GM18870 (cell line): ENCODE measurements around the gene MORN1.
"Not testable (repeated sequence)": the region's sequence is repeated elsewhere in the genome, so short reads cannot be mapped to it uniquely, and the experiment has no call there.

Source experiments
- ATAC-seq: cut with Tn5 transposase; IDR thresholded peaks from one replicate; pipeline ENCODE4 v1.9.1; 2021; ENCODE audit warnings: moderate library complexity; ENCODE audit not compliant: unreplicated experiment

The MORN1 gene

DNA sequence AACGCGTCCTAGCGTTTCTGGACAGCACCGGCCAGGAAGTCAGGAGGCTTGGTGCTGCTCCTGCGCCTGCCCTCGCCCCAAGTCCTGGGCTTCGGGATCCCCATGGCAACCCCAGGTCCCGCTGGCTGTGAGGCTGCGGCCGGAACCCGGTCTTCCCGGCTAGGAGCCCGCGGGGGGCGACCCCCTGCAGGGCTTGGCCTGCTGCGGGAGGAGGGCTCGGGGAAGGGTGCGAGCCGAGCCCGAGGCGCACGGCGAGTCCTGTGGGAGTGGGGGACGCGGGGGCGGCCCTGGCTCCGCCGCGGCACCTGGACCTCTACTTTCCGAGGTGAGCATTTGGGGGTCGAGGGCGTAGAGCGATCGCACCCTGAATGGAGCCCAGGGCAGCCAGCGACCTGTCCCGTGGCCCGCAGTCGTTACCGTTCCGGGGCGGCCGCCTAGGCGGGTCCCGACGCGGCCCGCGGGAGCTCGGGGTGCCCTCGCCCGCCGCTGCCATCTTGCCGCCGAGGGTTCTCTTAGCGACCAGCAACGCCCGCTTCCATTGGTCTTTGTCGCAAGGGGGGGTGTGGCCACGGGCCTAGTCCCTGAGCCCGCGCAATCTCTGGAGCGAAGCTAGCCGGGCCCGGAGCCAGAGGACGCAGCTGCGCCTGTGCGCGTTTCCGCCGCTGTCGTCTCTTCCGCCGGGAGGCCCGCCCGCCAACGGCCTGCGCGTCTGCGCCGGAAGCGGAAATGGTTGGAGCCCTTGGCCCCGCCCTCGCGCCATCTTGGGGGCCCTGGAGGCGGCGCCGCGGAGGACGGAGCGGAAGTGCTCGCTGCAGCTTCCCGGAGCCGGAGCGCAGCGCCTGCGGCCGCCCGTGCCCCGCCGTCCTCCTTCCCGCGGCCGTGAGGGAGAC lies at the start of gene MORN1, which contains the start of gene RER1:
TSS of gene MORN1 (minus strand) at position 514 of the 890 bp plus-strand sequence. CDS start at position 493, 21 bp downstream.
TSS of gene RER1 (plus strand) at position 801 of the 890 bp plus-strand sequence. CDS start 3,950 bp downstream, outside the sequence.
- peak; percentile 79 for ATAC-seq

DNA sequence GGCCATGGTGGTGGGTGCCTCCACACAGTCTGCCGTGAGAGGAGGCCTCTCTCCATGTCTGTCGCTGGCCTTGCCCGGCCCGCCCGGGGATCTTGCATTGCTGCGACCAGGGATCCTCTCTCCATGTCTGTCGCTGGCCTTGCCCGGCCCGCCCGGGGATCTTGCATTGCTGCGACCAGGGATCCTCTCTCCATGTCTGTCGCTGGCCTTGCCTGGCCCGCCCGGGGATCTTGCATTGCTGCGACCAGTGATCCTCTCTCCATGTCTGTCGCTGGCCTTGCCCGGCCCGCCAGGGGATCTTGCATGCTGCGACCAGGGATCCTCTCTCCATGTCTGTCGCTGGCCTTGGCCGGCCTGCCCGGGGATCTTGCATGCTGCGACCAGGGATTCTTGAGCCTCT lies 49.0 kb upstream of the MORN1 start:
- not testable (repeated sequence) for ATAC-seq

DNA sequence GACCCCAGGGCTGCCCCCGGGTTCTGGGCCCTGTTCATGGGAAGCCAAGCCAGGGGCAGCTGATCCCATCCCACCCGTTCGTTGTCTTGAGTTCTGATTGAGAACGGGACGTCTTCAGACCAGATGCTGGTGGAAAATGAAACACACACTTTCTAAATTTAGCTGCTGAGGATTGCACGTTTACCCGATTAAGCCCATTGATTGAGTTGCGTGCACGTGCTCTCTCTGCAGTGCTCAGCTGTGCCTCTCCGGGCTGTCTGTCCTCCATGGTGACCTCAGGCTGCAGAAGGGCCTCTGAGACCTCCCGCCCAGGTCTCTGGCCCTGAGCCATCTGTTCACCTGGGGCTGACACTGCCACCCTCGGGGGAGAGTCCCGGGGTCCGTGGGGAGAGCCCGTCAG lies 48.0 kb upstream of the MORN1 start:
- no peak for ATAC-seq

- no peak for ATAC-seq
These were observed 47.3 kb upstream of the MORN1 start for GRCh38 chr1:2438641-2439040.

DNA sequence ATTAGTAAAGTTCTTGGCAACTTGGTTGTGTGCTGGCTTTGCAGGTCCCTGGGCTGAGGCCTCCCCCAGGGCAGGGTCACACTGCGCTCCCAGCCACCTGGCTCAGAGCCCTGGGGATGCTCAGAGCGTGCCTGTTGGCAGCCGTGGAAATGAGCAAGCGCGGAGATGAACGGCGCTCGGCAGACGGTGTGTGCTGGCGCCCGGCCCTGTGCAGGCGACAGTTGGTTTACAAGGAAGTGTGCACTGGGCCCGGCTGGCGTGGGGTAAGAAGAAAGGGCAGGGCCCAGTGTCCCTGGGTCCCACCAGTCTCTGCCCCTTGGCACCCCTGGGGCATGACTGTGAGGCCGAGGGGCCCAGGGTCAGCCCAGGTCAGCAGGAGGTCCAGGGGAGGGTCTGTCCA lies 46.7 kb upstream of the MORN1 start:
- ATAC-seq: no peak

GRCh38 chr1:2437617-2438016 lies 46.3 kb upstream of the MORN1 start:
- no peak for ATAC-seq

- no peak for ATAC-seq
These were observed 45.5 kb upstream of the MORN1 start for GRCh38 chr1:2436876-2437275.

GRCh38 chr1:2435746-2436355 lies 44.5 kb upstream of the MORN1 start:
- no peak for ATAC-seq

DNA sequence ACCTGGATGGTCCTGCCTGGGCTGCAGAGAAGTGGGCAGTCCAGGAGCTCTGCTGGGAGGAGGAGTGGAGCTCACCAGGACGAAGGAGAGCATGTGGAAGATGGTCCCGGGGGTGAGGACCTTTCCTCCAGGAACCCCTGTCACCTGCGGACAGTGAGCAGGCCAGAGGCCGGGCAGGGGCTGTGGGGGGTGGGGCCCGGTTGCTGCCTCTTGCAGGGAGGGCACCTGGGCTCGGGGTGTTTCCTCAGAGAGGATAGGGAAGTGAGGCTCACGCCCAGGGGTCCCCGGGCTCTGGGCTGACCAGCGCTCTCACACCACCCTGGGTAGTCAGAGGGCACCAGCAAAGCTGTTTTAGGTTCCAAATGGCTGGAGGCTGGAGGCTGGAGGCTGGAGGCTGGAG lies 43.7 kb upstream of the MORN1 start:
- no peak for ATAC-seq

DNA sequence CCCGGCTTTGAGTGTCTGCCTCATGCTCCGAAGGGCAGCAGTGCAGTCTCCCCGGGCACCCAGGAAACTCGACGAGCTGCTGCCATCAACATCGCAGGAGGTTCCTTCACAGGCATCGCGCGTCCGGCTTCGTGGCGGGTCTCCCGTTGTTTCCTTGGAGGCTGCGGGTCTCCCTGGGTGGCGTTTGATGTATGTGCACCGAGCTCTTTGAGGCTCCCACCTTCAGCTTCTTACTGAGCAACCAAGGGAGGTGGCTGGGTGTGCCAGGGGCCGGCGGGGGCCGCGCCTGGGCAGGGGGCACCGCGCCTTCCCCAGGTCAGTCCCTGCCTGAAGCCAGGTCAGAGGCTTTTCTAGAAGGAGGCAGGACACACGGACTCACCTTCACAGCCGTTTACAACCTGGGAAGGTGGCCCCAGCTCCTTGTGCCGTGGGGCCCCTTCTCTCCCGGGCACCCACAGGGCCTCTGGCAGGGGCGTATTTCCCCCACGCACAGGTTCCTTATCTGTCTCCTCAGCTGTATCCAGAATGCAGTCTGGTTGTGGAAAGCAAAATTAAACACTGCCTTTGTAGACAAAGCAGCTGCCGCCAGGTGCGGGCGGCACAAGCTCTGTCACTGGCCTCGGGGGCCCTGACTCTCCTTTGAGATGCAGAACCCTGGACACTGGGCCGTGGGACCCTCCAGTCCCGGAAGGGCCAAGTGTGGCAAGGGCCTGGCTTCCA lies 42.7 kb upstream of the MORN1 start:
- no peak for ATAC-seq

DNA sequence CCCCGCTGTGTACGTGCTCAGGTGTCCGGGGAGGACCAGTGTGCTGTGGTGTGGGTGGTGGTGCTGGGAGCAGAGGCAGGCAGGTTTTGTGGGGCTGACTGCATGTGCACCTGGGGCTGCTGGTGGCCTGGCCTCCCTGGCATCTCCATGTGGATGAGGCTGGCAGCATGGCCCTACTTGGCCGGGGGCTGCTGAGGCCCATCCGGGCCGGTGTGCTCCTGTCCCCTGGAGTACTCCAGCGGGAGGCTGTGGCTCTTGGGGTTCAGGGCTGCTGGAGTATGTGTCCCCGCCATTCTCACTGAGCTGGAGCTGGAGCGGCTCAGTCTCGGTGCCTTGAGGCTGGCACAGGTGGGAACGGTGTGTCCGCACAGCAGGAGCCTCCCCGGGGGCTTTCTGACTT lies 41.8 kb upstream of the MORN1 start:
- ATAC-seq: no peak

DNA sequence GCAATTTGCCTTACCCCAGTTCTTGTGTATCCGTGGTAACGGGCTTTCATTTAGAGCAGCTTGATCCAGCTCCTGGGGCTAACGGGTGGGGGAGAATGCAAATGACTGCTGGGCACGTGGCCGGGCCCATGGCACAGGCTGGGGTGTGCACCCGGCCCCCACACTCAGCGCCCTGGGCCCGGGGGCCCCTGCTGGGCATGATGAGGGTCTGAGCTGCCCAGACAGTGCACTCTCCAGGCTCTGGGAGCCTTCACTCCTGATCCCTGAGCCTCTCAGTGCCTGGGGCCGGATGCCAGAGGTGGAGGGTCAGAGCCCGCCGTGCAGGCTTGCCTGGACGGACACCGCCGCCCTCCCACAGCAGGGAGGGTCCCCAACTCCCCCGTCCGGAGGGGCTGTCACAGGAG lies 41.1 kb upstream of the MORN1 start:
- ATAC-seq: no peak

DNA sequence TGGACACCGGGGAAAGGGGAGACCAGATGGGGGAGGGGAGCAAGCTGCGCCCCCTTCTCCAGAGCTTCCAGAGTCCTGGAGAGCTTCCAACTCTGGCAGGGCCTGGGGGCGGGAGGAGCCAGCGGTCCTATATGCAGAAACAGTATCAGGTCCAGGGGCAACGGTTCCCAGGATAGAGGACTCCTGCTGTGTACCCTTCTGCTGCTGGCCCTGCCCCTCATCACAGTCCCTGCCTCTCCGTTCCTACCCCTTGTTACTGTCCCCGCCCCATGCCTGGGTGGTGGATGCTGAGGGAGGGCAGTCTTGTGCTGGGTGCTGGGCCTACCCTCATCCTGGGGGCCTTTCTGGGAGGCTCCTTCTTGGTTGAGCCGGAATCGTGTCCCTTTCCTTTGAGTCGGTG lies 40.2 kb upstream of the MORN1 start:
- no peak for ATAC-seq

GRCh38 chr1:2431103-2431502 lies 39.7 kb upstream of the MORN1 start:
- no peak for ATAC-seq

DNA sequence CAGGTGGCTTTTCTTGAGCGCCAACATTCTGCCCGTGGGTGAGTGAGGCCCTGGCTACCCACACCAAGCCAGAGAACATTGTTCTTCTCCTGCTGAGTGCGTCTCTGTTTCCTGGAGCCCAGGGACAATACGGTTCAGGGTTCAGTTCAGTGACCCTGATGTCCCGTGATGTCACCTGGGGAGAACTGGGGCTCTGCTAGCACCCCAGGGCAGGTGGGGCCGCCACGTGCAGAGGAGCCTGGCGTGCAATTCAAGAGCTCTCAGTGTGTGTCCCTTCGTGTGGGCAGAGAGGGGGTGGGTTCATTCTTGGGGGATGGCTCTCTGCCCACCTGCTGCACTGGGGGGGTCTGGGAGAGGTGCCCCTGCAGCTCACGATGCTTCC lies 39.2 kb upstream of the MORN1 start:
- ATAC-seq: no peak

DNA sequence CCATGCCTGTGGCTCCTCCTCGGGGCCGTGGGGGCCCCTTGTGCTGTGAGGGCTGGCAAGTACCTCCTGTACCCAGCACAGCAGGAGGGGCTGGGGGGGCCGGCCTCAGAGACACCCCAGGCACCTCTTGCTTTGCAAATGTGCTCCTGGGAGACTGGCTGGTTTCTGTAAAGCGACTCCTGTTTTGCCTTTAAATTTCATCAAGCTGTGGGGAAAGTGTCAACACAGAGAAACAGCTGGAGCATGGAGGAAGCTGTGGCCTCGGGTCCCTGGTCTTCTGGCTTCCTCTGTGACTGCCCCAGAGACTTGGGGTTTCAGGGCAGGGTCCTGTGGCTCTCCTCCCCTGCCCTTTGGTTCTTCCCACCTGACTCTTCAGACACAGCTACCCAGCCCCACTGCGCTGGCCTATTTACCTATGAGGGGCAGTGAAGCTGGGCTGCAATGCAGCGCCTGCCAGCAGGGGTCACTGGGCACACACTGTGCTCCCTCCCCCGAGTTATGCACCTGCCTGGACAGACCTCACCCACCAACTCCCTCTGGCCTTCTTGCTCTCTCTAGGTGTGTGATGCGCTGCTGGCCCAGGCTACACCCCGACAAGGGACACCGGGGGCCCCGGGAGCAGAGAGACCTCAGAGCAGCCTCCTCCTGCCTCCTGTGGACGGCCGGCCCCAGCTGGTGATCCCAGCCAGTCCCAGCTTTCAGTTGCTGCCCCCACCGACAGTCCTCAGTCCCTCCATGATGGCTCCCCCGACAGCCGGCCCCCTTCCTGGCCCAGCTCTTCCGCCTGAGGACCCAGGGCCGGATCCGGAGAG lies 38.6 kb upstream of the MORN1 start:
- no peak for ATAC-seq

DNA sequence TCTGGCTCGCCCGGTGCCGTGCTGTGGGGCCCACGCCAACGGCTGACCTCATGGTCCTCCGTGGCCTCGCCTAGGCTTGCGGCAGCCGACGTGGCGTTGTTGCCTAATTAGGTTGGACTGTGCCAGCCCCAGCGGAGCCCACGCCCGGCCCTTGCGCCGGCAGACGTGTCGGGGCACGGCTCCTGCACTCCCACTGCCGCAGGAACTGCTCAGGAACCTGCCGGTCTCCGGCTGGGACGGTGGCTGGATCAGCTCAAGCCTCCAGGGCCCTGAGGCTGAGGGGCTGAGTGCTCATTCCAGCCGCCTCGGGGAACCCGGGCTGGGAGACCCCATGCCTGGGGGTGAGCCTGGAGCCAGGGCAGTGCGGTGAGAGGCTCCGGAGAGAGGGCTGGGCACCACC lies 37.1 kb upstream of the MORN1 start:
- ATAC-seq: no peak

GRCh38 chr1:2427976-2428375 lies 36.6 kb upstream of the MORN1 start:
- no peak for ATAC-seq

DNA sequence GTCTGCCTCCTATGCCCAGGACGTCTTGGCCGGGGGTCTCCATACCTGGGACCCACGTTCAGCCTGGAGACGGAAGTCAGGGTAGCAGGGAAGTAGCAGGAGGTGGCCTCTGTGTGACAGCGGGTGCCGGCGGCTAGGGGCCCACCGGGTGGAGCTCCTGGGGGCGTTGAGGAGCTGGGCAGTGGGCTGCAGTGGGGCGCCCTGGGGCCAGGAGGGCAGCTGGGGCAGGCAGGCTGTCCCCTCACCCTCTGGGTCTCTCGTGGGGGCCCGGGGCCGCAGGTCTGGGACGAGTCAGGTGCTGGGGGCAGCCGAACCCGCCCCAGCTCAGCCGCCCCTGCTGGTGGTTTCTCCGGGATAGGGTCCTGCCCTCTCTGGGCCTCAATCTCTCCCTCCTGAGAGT lies 35.7 kb upstream of the MORN1 start:
- no peak for ATAC-seq

- no peak for ATAC-seq
These were observed 35.2 kb upstream of the MORN1 start for GRCh38 chr1:2426540-2426939.

- ATAC-seq: no peak
These were observed 34.5 kb upstream of the MORN1 start for GRCh38 chr1:2425892-2426291.
